Transverse colon (tissue), 3 donors: ENCODE results near the gene APBB2.

Experiments used
- POLR2A ChIP-seq: fragments of 450-650 bp; IDR thresholded peaks from one replicate; pipeline ENCODE4 v1.6.1; 2016; ENCODE audit warnings: antibody characterized with exemption, mild to moderate bottlenecking, moderate library complexity
- TF ChIP-seq, protein P1 (sequence below), 5 experiments: fragments of 200-600 bp in 3 of 5; fragments of 450-650 bp in 2 of 5; sonication (generic) in 3 of 5; IDR thresholded peaks; 1 replicate in 2 of 5; 2 replicates in 3 of 5; pipeline ENCODE4 v1.5.1; 2016 to 2017; ENCODE audit warnings: antibody characterized with exemption in 5 of 5, inconsistent platforms in 3 of 5, mild to moderate bottlenecking in 2 of 5, moderate library complexity in 1 of 5

DNA sequence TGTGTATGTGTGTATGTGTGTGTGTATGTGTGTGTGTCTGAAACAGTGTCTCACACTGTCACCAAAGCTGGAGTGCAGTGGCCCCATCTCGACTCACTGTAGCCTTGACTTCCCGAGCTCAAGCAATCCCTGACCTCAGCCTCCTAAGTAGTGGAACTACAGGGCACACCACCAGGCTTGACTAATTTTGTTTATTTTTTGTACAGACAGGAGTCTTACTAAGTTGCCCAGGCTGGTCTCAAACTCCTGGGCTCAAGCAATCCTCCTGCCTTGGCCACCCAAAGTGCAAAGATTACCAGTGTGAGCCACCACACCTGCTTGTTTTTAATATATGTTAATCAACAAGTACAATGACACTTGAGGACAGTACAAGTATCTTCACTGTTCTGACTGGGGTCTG, 92.4 kb downstream of the APBB2 start:
- TF ChIP-seq, protein P1, sequence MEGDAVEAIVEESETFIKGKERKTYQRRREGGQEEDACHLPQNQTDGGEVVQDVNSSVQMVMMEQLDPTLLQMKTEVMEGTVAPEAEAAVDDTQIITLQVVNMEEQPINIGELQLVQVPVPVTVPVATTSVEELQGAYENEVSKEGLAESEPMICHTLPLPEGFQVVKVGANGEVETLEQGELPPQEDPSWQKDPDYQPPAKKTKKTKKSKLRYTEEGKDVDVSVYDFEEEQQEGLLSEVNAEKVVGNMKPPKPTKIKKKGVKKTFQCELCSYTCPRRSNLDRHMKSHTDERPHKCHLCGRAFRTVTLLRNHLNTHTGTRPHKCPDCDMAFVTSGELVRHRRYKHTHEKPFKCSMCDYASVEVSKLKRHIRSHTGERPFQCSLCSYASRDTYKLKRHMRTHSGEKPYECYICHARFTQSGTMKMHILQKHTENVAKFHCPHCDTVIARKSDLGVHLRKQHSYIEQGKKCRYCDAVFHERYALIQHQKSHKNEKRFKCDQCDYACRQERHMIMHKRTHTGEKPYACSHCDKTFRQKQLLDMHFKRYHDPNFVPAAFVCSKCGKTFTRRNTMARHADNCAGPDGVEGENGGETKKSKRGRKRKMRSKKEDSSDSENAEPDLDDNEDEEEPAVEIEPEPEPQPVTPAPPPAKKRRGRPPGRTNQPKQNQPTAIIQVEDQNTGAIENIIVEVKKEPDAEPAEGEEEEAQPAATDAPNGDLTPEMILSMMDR (IDR thresholded peaks at IDR 0.05): no peak
- TF ChIP-seq POLR2A: no peak
